ENCODE measurements around the gene TMEM143. TPM values are rescaled to one million over a fixed set of nuclear protein-coding genes. Genes with fewer than 3 reads are reported as not detected.
A peak's percentile ranks its signal among the peaks of the same experiment; 100 is the strongest.

TMEM143 gene
- total and polyA plus RNA-seq, 12 donors: 3.3 to 26.5 (median 12.7) TPM

- Histone ChIP-seq H3K4me1 (replicated peaks in 1 of 2) (peaks cover 9 to 27% of the 10 kb centered on the region in 2 donors), H3K9me3 (replicated peaks in 1 of 3) (no peaks in the 10 kb centered on the region), H3K4me3 (peak overlapping the region in 1 of 4 donors; percentile 44), H3K27me3 (no peaks in the 10 kb centered on the region), H3K36me3 (replicated peaks in 1 of 2) (no peaks in the 10 kb centered on the region), H3K27ac (peak overlapping the region; percentile 24 to 84 (median 76))
- intact Hi-C loops (cut with DNase I): no loop called here
- TF ChIP-seq CTCF (IDR thresholded peaks at IDR 0.05): no peak
- peak in 1 of 2 donors; percentile 21 for TF ChIP-seq POLR2A (IDR thresholded peaks at IDR 0.05)
- 1% methylated on average over 18 to 25 of the region's 25 CpGs for whole genome bisulfite sequencing, 4 donors
- peak; percentile 92 to 98 (median 96) for DNase-seq
These were observed 30.9 kb downstream of the TMEM143 start for GRCh38 chr19:48332662-48333466.

- Histone ChIP-seq H3K27me3 (no peaks in the 10 kb centered on the region), H3K9me3 (replicated peaks in 1 of 3) (no peaks in the 10 kb centered on the region), H3K4me1 (replicated peaks in 1 of 2) (peaks cover 9 to 27% of the 10 kb centered on the region in 2 donors), H3K36me3 (replicated peaks in 1 of 2) (no peaks in the 10 kb centered on the region), H3K27ac (peak overlapping the region in 4 of 5 donors; percentile 52 to 84 (median 77)), H3K4me3 (peak overlapping the region in 1 of 4 donors; percentile 44)
- DNase-seq: no peak
- 15 to 39% (median 31%) methylated on average over 6 of the region's 6 CpGs for WGBS, 4 donors
- TF ChIP-seq CTCF (IDR thresholded peaks at IDR 0.05): no peak
- no peak for TF ChIP-seq POLR2A (IDR thresholded peaks at IDR 0.05)
- intact Hi-C loops (cut with DNase I): no loop called here
These were observed 31.4 kb downstream of the TMEM143 start for GRCh38 chr19:48332351-48332661.

GRCh38 chr19:48330012-48330681, 33.6 kb downstream of the TMEM143 start:
- DNase-seq: peak; percentile 81 to 92 (median 86)
- Histone ChIP-seq H3K27me3 (no peaks in the 10 kb centered on the region), H3K4me1 (replicated peaks in 1 of 2) (peaks cover 20 to 39% of the 10 kb centered on the region in 2 donors), H3K9me3 (replicated peaks in 1 of 3) (no peaks in the 10 kb centered on the region), H3K36me3 (replicated peaks in 1 of 2) (no peaks in the 10 kb centered on the region), H3K4me3 (peak overlapping the region in 1 of 4 donors; percentile 55), H3K27ac (peak overlapping the region; percentile 20 to 82 (median 45))
- TF ChIP-seq POLR2A (IDR thresholded peaks at IDR 0.05) (peak in 1 of 2 donors; percentile 36), CTCF (IDR thresholded peaks at IDR 0.05) (no peak)
- intact Hi-C loops (cut with DNase I): no loop called here
- 15 to 33% (median 25%) methylated on average over 19 to 41 of the region's 41 CpGs for WGBS, 4 donors

GRCh38 chr19:48329167-48329891, 34.4 kb downstream of the TMEM143 start:
- H3K4me1 ChIP-seq (replicated peaks in 1 of 2): peaks cover 25 to 39% of the 10 kb centered on the region in 2 donors

More at GRCh38 chr19:48329167-48329891, 34.4 kb downstream of the TMEM143 start:
- intact Hi-C loops (cut with DNase I): no loop called here
- H3K4me3 ChIP-seq: peak overlapping the region in 1 of 4 donors; percentile 55
- TF ChIP-seq POLR2A (IDR thresholded peaks at IDR 0.05) (no peak), CTCF (IDR thresholded peaks at IDR 0.05) (no peak)
- peak overlapping the region in 3 of 5 donors; percentile 45 to 82 (median 81) for H3K27ac ChIP-seq
- peak in 5 of 7 donors; percentile 42 to 62 (median 48) for DNase-seq
- H3K9me3 ChIP-seq (replicated peaks in 1 of 3): no peaks in the 10 kb centered on the region
- no peaks in the 10 kb centered on the region for H3K27me3 ChIP-seq
- WGBS, 4 donors: 63 to 74% (median 68%) methylated on average over 15 of the region's 15 CpGs
- H3K36me3 ChIP-seq (replicated peaks in 1 of 2): no peaks in the 10 kb centered on the region
